CMK (cell line): ENCODE data around the gene RMP24.
"Not testable (repeated sequence)": the region's sequence is repeated elsewhere in the genome, so short reads cannot be mapped to it uniquely, and the experiment has no call there.

ENCODE experiments used
- DNase-seq: peaks from one replicate; pipeline ENCODE4 v3.0.0-alpha.2; 2010; ENCODE audit warnings: low read depth

RMP24 gene

DNA sequence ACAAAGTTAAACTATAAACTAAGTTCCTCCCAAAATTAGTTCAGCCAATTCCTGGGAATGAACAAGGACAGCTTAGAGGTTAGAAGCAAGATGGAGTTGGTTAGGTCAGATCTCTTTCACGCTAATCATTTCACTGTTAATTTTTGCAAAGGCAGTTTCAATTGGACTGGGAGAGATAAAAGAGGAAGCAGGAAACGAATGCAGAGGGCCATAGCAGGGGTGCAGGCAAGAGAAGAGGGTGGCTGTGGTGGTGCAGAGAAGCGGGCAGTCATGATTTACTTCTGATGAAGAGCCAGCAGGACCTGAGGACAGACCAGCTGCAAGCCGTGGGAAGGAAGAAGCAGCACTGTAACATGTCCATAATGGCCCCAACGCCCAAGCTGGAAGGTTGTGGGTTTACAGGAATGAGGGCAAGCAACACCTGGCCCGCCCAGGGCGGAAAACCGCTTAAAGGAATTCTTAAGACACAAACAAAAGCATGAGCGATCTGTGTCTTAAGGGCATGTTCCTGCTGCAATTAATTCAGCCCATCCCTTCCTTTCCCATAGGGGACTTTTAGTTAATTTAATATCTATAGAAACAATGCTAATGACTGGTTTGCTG, 4.1 kb upstream of the RMP24 start:
- DNase-seq = no peak

DNA sequence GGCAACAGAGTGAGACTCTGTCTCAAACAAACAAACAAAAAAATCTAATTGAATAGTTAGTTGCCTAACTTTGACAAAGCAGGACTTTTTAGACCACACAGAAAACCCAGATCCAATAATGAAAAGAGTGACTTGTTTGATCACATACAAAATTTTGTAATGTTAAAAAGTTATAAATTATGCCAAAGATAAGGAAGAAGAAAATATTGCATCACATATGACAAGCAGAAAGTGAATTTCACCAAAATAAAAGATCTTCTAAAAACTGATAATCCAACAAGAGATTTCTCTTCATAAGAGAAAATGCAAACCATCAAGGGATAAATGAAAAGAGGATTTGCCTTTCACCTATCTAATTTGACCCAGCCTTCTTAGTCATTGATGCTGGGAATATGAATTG, 2.8 kb upstream of the RMP24 start:
- DNase-seq = no peak

DNA sequence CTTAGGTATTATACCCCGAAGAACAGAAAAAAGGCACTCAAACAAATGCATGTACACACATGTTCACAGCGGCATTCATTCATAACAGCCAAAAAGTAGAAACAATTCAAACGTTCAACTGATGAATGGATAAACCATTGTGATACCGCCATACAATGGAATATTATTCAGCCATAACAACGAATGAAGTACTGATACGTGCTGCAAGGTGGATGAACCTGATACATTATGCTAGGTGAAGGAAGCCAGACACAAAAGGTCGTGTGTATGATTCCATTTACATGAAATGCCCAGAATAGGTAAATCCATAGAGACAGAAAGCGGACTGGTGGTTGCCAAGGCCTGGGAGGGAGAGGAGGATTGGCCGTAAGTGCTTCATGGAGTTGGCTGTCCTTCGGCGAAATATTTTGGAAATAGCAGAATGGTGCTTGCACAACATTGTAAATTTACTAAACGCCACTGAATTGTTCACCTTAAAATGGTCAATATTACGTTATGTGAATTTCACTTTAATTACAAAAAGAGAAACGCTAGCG, 750 bp upstream of the RMP24 start:
- DNase-seq = no peak

DNA sequence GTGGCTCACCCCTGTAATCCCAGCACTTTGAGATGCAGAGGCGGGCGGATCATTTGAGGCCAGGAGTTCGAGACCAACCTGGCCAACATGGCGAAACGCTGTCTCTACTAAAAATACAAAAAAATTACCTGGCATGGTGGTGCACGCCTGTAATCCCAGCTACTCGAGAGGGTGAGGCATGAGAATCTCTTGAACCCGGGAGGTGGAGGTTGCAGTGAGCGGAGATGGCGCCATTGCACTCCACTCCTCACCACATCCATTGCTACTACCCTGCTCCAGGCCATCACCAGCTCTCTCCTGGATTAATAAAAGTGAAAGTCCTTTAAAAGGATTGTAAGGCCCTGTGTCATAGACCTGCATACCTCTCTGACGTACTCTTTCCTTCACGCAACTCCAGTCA, 1.2 kb downstream of the RMP24 start:
- DNase-seq = no peak

DNA sequence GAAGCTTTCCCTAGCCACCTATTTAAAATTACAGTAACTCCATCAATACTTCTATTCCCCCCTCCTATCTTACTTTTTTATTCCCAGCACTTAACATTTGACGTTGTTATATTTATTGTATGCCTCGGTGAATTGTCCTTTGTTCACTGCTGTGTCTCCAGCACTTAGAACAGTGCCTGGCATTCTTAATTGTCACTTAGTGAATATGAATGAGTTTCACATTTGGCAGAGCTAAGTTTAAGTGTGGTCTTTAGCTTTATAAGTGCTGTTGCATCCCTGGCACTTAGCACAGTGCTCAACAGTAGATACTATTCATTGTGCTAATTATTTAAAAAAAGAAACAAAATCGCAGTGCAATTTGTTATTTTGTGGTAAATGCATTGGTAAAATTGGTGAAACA, 1.7 kb downstream of the RMP24 start:
- DNase-seq = no peak

DNA sequence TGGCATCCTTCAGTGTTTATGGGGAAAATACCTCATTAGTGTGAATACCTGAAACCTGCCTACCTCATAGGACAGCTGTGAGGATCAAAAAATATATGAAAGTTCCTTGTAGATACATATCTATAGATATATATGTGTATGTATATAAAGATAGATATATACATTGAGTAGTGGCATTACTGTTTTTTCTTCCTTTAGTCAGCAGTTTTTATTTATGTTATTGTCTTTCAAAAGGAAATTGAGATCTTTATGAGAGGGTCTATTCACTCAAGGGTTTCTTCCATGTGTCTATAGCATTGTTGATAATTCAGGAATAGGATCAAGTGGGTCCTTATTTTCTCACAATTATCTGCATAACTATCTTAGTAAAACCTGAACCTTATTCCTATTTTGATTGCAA, 6.6 kb downstream of the RMP24 start:
- no peak for DNase-seq

DNA sequence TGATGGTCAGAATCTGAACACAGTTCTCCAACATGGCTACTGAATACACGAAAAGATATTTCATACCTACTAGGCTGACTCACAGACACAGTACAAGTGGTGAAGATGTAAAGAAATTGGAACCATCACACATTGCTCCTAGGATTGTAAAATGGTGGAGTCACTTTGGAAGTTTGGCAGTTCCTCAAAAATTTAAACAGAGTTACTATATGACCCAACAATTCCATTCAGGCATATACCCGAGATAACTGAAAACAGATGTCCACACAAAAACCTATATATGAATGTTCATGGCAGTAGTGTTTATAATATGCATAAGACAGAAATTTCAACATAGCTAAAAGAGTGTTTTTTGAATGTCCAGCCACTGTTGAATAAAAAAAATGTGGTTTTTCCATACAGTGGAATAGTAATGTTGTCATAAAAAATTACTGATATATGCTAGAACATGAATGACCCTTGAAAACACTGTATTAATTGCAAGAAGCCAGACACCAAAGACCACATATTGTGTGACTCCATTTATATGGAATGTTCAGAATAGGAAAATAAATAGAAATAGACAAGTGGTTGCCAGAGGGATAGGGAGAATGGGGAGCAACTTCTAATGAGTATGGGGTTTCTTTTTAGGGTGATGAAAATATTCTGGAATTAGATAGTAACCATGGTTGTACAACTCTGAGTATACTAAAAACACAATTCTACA, 10.1 kb downstream of the RMP24 start:
- no peak for DNase-seq

DNA sequence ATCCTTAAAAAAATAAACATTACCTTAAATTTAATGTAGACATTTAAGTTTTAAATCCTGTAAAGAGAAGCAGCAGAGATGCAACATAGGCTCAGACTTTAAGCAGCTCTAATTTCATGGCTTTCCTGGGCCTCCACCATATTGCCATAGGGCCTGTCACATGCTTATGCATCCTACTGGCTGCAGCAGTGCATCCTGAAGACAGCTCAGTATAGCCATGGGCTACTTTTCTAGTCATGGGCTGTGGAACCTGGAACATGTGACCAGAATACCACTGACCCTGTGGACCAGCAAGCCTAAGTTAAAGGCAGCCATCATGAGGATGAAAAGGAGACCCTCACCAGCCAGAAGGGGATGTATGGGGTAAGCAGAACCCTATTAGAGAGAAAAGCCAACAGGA, 10.7 kb downstream of the RMP24 start:
- DNase-seq = no peak

DNA sequence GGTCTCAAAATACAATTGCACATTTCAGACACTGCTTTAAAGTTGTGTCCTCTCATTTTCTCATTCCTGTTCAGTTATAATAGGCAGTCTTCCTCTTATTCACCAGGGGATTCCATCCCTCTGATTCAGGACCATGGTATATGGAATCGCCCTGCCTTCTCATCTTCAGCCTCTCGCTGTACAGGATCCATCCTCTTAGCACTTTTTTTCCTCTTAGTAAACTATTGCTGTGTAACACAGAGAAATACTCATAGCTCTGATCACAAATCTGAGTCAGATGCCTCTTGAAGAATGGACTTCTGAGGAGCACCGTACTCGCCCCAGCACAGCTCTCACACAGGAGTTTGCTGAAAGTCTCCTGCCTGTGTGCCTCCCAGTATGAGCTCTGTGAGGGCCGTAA, 11.3 kb downstream of the RMP24 start:
- DNase-seq = no peak

DNA sequence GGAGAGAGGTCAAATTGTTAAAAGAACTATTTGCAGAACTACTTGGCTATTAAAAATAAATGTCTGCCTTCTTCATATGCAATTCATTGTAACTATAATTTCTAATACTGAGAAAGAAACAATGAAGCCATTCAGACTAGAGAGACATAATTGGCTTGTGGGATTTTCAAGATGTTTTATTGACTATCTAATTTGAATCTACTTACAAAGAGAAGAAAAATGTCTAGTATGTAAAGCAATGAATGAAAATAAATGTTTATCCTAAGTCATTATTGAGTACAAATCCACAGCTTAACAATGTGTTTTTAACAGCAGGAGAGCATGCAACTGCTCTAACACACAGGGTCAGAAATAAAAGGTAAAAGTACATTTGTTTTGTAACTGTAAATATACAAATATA, 19.2 kb downstream of the RMP24 start:
- no peak for DNase-seq

DNA sequence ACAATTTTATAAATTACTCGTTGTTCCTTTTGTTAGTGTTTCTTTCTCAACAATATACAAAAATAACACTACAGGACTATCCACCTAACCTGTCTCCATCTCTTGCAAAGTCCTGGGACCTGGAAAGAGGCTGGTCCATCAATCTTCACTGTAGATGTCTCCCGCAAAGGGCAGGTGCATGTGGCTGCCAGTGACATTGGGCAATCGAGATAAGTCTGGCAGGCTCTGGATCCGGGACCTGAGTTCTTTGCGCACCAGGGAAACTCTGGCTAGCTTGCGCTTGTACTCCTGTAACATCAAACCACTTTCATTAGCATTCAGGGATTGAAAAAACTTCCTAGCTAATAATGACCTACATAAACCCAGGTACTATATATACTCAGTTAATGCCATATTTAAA, 20.5 kb downstream of the RMP24 start:
- no peak for DNase-seq

DNA sequence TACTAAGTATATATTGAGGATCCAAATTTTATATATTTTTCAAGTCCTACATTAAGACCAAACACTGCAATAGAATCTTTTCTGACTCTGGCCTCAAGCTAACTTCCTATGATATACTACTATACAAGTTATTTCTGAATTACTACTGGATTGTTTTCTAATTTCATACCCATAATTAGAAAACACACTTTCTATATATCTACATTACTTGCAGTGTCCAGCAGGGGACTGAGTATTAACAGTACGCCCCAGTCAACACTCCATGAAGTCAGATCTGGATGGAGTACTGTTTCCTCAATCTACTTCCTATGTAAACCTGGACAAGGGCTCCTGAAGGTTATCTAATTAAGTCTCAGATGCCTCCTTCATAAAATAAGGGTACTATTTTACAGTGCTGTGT, 26.5 kb downstream of the RMP24 start:
- DNase-seq = no peak

DNA sequence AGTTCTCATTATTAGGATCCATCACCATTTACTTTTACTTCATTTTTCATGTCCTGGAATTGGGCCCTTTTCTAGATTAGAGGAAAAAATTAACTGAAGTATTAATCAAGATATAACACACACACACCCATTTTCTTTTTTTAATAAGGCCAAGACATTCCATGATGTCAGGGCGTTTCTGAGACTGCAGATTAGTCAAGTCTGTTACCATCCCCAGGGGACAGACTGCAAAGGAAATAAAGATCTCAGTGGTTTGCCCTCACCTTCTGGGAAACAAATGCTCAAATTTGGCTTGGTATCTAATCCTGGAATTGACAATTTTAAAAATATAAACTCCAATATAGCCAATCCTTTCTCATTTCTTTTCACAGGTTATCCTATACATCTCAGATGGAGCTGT, 27.4 kb downstream of the RMP24 start:
- no peak for DNase-seq

DNA sequence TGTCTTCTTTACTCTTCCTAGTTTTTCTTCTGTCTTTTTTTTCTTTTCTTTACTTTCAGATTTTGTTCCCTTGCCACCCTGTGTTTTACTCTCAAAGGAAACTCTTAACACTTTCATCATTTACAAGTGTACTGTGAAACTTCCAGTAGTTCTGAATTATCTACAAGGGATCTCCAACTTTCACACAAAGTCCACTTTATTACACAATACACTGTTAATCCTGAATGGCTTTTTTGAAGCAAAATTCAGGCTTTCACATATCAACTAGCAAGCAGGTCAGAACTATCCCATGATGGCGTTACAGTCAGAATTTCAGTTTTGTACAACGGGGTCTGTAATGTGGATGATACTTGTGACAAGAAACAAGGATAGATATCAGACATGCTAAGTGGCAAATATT, 34.5 kb downstream of the RMP24 start:
- DNase-seq = no peak

DNA sequence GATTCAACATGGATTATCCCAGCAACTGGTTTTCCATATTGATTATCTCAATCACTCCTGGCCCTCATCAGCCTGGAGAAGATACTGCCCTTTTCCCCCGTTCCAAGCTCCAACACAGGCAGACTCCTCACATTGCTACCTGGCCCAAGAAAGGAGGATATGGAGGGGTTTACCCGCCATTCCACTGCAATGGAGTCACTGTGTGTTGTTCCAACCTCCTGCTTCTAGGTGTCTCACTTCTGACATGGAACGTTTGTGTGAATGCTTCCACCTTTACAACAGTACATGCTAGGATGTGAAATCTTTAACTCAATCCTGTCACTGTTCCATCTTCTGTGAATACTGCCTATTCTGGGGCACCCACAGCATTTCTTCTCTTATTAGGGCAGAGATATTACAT, 36.7 kb downstream of the RMP24 start:
- no peak for DNase-seq

DNA sequence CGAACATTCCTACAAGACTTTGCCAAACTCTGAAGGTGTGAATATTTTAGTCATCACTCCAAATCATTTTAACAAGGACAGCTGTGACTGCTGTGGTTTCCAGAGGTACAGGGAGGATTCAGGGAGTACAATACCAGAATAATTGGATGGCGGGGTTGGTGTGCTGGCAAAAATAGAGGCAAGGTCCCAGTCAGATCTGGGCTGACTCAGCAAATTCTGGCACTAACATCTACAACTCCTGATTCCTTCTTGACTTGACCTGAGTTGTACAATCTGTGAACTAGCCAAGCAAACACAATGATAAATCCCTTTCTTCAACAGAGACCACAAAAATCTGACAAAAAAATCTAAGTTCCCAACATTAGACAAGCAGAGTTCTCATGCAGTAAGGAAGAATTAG, 40.4 kb downstream of the RMP24 start:
- DNase-seq = no peak

DNA sequence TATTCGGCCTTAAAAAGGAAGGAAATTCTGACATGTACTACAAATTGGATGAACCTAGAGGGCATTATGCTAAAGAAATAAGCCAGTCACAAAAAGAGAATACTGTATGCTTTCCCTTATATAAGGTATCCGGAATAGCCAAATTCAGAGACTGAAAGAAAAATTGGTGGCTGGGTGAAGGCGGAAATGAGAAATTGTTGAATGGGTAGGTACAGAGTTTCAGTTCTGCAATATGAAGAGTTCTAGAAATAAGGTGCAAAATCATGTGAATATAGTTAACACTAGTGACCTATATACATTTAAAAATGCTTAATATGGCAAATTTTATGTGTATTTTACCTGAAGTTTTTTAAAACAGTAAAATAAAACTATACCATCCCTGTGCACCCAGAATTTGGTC, 43.1 kb downstream of the RMP24 start:
- DNase-seq = no peak

DNA sequence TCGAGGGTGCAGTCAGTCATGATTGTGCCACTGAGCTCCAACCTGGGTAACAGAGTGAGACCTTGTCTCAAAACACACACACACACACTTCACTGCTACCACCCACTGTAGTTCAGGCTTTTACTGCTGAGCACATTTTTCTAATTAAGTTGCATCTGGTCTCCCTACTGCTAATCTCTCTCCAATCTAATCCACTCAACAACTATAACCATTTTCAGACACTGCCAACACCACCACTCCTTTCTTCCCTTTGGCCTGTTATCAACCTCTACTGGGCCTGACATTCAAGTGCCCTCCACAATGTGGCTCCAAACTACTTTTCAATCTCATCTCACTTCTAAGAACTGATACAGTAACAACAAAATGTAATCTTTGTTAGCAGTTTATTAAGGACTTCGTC, 44.8 kb downstream of the RMP24 start:
- DNase-seq = no peak

DNA sequence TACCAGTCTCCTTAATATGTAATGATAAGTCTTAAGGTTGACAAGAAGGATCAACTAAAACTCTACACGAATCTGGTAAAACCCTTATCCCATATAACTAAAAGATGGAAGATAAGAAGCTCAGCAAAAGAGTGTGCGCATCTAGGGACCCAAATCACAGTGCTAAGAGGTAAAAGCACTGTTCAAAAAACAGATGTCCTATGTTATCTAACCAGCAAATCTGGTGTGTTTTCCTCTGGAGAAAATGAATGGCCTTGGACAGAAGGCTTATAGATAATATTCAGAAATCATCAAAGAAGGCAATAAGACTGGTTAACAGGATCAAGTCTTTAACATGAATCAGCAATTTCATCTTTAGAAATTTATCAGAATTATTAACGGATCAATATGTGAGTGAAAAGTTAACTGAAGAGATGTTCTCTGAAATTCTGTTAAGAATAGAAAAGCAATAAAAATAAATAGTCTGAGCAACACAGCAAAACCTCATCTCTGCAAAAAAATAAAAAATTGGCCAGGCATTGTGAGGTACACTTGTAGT, 47.8 kb downstream of the RMP24 start:
- no peak for DNase-seq

DNA sequence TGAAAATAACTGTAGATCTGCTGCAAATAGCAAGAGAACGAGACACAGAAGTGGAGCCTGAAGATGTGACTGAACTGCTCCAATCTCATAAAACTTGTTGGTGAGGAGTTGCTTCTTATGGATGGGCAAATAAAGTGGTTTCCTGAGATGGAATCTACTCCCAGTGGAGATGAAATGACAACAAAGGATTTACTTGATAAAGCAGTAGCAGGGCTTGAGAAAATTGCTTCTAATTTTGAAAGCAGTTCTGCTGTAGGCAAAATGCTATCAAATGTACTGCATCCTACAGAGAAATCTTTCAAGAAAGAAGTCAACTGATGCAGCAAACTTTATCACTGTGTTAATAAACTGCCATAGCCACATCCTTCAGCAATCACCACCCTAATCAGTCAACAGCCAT, 50.9 kb downstream of the RMP24 start:
- DNase-seq = no peak

DNA sequence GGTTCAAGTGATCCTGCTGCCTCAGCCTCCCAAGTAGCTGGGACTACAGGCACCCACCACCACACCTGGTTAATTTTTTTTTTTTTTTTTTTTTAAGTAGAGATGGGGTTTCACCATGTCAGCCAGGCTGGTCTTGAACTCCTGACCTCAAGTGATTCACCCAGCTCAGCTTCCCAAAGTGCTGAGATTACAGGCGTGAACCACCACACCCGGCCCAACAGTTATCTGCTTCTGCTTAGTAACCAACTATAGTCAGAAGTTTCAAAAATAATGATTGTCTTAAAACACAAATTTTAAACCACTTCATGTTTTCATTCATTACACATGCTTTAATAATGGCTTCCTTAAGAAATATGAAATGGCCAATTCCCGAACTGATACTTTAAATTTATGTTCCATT, 51.8 kb downstream of the RMP24 start:
- not testable (repeated sequence) for DNase-seq

DNA sequence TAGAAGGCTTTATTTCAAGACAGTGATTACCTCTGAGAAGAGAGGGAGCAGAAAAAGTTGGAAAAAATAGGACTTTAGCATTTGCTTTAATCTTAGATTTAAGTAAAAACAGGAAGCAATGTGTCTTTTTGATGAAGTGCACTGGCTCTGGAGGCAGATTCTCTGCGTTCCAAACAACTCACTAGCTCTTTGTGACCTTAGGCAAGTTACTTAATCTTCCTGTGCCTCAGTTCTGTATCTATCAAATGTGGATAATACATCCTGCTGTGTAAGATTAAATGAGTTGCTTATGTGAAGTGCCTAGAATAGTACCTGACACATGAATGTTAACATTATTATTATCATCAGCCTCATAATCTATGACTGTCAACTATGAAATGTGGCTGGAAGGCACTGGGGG, 52.5 kb downstream of the RMP24 start:
- no peak for DNase-seq

DNA sequence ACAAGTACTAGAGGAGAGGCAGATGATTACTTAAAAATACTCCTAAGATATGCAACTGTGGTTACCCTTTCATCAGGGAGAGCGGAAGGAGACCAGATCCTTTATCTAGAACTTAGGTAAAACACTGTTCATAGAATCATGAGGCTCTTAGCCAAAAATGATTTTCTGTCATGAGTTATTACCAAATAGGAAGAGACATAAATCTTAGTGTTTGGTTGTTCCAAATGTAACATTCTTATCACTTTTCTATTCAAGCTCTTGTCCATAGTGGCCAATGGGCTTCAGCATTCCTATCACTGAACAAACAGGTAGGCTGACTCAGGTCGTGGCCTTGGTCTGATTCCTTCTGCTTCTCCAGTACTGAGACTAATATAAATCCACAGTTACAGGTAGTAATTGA, 56.4 kb downstream of the RMP24 start:
- no peak for DNase-seq
